Measurements from ENCODE around the gene FSTL4.

DNA sequence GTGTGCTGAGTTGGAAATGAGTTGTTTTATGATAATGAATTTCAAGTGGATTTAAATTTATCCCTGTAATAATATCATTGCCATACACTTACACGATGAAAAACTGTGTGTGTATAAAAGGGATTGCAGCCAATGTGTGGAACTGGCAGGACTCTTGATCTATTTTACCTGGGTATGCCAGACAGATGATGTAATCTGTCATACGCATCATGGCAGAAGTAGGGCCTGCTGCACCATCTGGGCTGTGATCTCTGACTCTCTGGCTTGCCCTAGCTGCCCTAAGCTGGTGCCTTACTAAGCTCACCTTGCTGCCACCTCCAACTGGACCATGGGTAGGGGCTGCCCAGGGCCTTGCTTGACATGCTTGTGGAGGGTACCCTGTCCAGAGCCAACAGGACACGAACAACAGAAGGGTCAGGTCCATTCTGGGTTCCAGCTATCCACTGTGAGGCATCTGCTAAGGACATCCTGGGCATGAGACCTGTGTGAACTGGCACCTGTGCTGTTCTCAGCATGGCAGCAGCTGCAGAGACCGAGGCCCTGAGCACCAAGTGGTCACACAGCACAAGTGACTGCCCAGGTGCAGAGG is 184.2 kb downstream of the FSTL4 start:
- no peak for TF ChIP-seq ZFX (IDR thresholded peaks at IDR 0.05; ENCODE audit: borderline replicate concordance)
- TF ChIP-seq, protein P1, sequence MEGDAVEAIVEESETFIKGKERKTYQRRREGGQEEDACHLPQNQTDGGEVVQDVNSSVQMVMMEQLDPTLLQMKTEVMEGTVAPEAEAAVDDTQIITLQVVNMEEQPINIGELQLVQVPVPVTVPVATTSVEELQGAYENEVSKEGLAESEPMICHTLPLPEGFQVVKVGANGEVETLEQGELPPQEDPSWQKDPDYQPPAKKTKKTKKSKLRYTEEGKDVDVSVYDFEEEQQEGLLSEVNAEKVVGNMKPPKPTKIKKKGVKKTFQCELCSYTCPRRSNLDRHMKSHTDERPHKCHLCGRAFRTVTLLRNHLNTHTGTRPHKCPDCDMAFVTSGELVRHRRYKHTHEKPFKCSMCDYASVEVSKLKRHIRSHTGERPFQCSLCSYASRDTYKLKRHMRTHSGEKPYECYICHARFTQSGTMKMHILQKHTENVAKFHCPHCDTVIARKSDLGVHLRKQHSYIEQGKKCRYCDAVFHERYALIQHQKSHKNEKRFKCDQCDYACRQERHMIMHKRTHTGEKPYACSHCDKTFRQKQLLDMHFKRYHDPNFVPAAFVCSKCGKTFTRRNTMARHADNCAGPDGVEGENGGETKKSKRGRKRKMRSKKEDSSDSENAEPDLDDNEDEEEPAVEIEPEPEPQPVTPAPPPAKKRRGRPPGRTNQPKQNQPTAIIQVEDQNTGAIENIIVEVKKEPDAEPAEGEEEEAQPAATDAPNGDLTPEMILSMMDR (IDR thresholded peaks at IDR 0.05), result no peak
